GM10266 (cell line): ENCODE results near the gene DUSP22.
A peak's percentile ranks its signal among the peaks of the same experiment; 100 is the strongest.

Source experiments
- DNase-seq: peaks from one replicate; pipeline ENCODE4 v3.0.0; 2012; ENCODE audit errors: extremely low spot score
- TF ChIP-seq, protein P1 (sequence below): IDR thresholded peaks from 2 replicates; pipeline ENCODE4 v1.5.1; 2012; ENCODE audit warnings: mild to moderate bottlenecking, low read depth; ENCODE audit not compliant: control insufficient read depth, insufficient read depth; ENCODE audit errors: missing control alignments

Gene DUSP22

GRCh38 chr6:328924-329323 lies 36.6 kb downstream of the DUSP22 start:
- no peak for DNase-seq
- TF ChIP-seq, protein P1, sequence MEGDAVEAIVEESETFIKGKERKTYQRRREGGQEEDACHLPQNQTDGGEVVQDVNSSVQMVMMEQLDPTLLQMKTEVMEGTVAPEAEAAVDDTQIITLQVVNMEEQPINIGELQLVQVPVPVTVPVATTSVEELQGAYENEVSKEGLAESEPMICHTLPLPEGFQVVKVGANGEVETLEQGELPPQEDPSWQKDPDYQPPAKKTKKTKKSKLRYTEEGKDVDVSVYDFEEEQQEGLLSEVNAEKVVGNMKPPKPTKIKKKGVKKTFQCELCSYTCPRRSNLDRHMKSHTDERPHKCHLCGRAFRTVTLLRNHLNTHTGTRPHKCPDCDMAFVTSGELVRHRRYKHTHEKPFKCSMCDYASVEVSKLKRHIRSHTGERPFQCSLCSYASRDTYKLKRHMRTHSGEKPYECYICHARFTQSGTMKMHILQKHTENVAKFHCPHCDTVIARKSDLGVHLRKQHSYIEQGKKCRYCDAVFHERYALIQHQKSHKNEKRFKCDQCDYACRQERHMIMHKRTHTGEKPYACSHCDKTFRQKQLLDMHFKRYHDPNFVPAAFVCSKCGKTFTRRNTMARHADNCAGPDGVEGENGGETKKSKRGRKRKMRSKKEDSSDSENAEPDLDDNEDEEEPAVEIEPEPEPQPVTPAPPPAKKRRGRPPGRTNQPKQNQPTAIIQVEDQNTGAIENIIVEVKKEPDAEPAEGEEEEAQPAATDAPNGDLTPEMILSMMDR, result no peak

- no peak for DNase-seq
- TF ChIP-seq, protein P1, result no peak
These were observed 37.8 kb downstream of the DUSP22 start for GRCh38 chr6:329888-330691.

GRCh38 chr6:330948-331347 lies 38.7 kb downstream of the DUSP22 start:
- DNase-seq, result no peak
- TF ChIP-seq, protein P1, result no peak

- peak; percentile 65 for DNase-seq
- TF ChIP-seq, protein P1, result peak; percentile 42
These were observed 39.6 kb downstream of the DUSP22 start for GRCh38 chr6:331622-332521.

DNA sequence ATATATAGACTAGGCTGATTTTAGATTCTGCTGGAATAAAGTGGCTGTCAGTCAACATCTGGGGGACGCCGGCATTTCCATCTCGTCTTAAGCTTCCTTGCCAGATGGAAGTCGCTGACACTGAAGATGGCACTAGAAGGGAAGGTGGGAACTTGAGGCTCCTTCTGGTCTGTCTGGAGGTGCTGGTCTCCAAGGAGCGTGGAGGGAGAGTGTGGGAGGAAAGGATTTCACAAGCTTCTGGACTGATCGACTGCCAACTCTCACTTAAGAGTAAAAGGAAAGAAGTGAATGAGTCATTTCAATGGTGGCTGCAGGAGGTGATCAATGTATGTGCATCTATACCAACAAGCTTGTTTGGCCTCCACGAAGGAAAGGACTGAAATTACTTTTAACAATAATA lies 40.4 kb downstream of the DUSP22 start:
- DNase-seq, result no peak
- TF ChIP-seq, protein P1, result no peak

DNA sequence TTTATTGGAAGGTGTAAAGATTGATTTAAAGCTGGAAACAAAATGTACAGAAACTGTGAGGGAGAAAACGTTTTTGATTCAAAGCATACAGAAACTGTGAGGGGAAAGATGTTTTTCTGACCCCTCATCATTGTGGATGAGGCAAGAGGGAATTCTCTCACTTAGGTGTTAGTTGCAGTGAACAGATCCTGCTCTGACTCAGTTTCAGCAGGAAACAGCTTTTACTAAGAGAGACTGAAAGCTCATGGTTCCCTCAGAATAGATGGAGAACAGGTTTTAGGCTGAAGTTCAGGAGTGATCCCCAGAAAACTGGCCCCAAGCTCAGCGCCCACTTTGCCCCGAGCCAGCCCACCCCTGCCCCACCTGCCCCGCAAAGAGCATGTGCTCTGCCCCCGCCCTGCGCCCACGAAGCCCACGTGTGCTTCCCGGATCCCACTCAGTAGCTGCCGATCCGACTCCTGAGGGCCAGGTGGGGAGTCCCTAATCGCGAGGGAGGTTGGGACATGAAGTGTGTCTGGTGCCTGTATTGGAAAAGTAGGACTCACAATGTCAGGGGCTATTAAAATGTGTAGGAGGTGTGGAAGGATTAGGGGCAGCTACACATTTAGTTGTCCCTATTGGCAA lies 41.2 kb downstream of the DUSP22 start:
- TF ChIP-seq, protein P1, result no peak
- no peak for DNase-seq
